ENCODE data around the gene CLSTN2. TPM values are rescaled to one million over a fixed set of nuclear protein-coding genes. Genes with fewer than 3 reads are reported as not detected.

Gene CLSTN2
- total and polyA plus RNA-seq, 4 donors = 0.09 to 2.2 (median 0.55) TPM

DNA sequence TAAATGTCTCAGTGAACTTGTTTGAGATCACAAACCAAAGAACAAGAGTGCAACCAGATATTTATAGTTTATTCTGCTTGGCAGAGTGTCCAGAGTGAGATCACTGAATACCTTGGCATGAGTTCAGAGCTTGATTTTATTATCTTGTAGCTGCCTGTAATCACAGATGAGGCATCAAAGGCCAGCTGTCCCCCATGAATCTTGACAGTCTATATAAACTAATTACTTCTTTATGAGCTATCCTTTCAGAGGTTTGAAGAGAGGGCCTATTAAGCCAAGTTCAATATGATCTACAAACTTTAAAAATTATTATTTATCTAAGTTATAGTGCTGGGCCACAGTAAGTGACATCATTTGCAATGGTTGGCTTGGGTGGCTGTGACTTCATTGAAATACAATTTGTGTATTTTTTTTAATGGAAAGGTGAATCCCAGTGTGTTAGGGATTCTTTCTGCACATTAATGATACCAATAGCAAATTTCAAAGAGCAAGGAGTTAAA lies 251.5 kb downstream of the CLSTN2 start:
- Histone ChIP-seq H3K4me1 (ENCODE audit: control insufficient read depth in 4 of 4, insufficient read depth in 4 of 4, low read length in 3 of 4) (peaks cover 0 to 7% (median 0%) of the 10 kb centered on the region in 4 donors), H3K9me3 (ENCODE audit: control insufficient read depth in 4 of 4, low read length in 3 of 4) (no peaks in the 10 kb centered on the region), H3K9ac (ENCODE audit: low read depth in 1 of 2, low read length in 2 of 2) (no peak overlapping the region), H3K27me3 (ENCODE audit: control insufficient read depth in 4 of 4, insufficient read depth in 4 of 4, low read length in 3 of 4) (peaks cover 0 to 7% (median 0%) of the 10 kb centered on the region in 4 donors), H3K4me3 (ENCODE audit: low read depth in 1 of 3, low read length in 3 of 3) (no peak overlapping the region), H3K27ac (ENCODE audit: low read depth in 1 of 2, low read length in 2 of 2) (no peak overlapping the region), H3K36me3 (ENCODE audit: control insufficient read depth in 4 of 4, insufficient read depth in 3 of 4, low read depth in 1 of 4, low read length in 3 of 4) (no peaks in the 10 kb centered on the region)
- TF ChIP-seq RAD21 (IDR thresholded peaks at IDR 0.05) (peak in 1 of 2 donors; percentile 20), REST (IDR thresholded peaks at IDR 0.05) (peak; percentile 18), EGR1 (IDR thresholded peaks at IDR 0.05; ENCODE audit: low read depth in 2 of 2) (no peak), TAF1 (conservative IDR thresholded peaks at IDR 0.05) (no peak), JUND (IDR thresholded peaks at IDR 0.05) (peak in 1 of 2 donors; percentile 85), FOXA2 (IDR thresholded peaks at IDR 0.05) (no peak), RXRA (IDR thresholded peaks at IDR 0.05) (peak; percentile 13 to 39), NR2F2 (IDR thresholded peaks at IDR 0.05) (peak; percentile 34), ZBTB33 (IDR thresholded peaks at IDR 0.05) (no peak), CTCF (IDR thresholded peaks at IDR 0.05; ENCODE audit: low read depth, low read length, missing input control) (no peak), HNF4A (conservative IDR thresholded peaks at IDR 0.05) (peak in 1 of 2 donors; percentile 63), YY1 (IDR thresholded peaks at IDR 0.05) (no peak), MAX (IDR thresholded peaks at IDR 0.05) (no peak)
- no peak for DNase-seq (ENCODE audit: low spot score)

- Histone ChIP-seq H3K36me3 (ENCODE audit: control insufficient read depth in 4 of 4, insufficient read depth in 3 of 4, low read depth in 1 of 4, low read length in 3 of 4) (no peaks in the 10 kb centered on the region), H3K4me3 (ENCODE audit: low read depth in 1 of 3, low read length in 3 of 3) (no peak overlapping the region), H3K27ac (ENCODE audit: low read depth in 1 of 2, low read length in 2 of 2) (no peak overlapping the region), H3K9me3 (ENCODE audit: control insufficient read depth in 4 of 4, low read length in 3 of 4) (no peaks in the 10 kb centered on the region), H3K4me1 (ENCODE audit: control insufficient read depth in 4 of 4, insufficient read depth in 4 of 4, low read length in 3 of 4) (peaks cover 0 to 7% (median 0%) of the 10 kb centered on the region in 4 donors), H3K27me3 (ENCODE audit: control insufficient read depth in 4 of 4, insufficient read depth in 4 of 4, low read length in 3 of 4) (peaks cover 0 to 7% (median 0%) of the 10 kb centered on the region in 4 donors), H3K9ac (ENCODE audit: low read depth in 1 of 2, low read length in 2 of 2) (no peak overlapping the region)
- DNase-seq (ENCODE audit: low spot score) = no peak
- WGBS = 97% methylated on average over 1 of the region's 1 CpG
- TF ChIP-seq ATF3 (IDR thresholded peaks at IDR 0.05) = no peak
- no peak for TF ChIP-seq RAD21 (IDR thresholded peaks at IDR 0.05)
Measured at GRCh38 chr3:140187028-140187427, 252.0 kb downstream of the CLSTN2 start.
